HG03103 (cell line): Measurements from ENCODE around the gene SNX32.

Experiments used
- ATAC-seq: cut with Tn5 transposase; IDR thresholded peaks from one replicate; pipeline ENCODE4 v1.9.1; 2021; ENCODE audit warnings: low read depth; ENCODE audit not compliant: unreplicated experiment

SNX32 gene

GRCh38 chr11:65833297-65834030, at the start of gene SNX32:
SNX32 (plus strand) TSS chr11:65833963; CDS start chr11:65834066, 103 bp downstream.
- peak; percentile 88 for ATAC-seq

GRCh38 chr11:65785319-65786007, 48.3 kb upstream of the SNX32 start:
- ATAC-seq: no peak

GRCh38 chr11:65786008-65786785, 47.6 kb upstream of the SNX32 start:
- ATAC-seq: no peak

- ATAC-seq: no peak
These were observed 46.8 kb upstream of the SNX32 start, which contains the start of gene OVOL1 for GRCh38 chr11:65786786-65787636. OVOL1 (plus strand) TSS chr11:65787063; CDS start chr11:65787374, 311 bp downstream.

- ATAC-seq: no peak
These were observed 45.8 kb upstream of the SNX32 start for GRCh38 chr11:65787649-65788622.

GRCh38 chr11:65788821-65789220, 44.9 kb upstream of the SNX32 start:
- no peak for ATAC-seq

GRCh38 chr11:65789230-65790103, 44.3 kb upstream of the SNX32 start:
- no peak for ATAC-seq

- no peak for ATAC-seq
These were observed 43.5 kb upstream of the SNX32 start for GRCh38 chr11:65790104-65790901.

GRCh38 chr11:65790902-65791650, 42.7 kb upstream of the SNX32 start:
- no peak for ATAC-seq

GRCh38 chr11:65791719-65792213, 42.0 kb upstream of the SNX32 start:
- ATAC-seq: peak; percentile 59

GRCh38 chr11:65792456-65792855, 41.3 kb upstream of the SNX32 start:
- ATAC-seq: no peak

- ATAC-seq: no peak
These were observed 40.6 kb upstream of the SNX32 start for GRCh38 chr11:65793144-65793581.

- no peak for ATAC-seq
These were observed 40.0 kb upstream of the SNX32 start for GRCh38 chr11:65793625-65794400.

GRCh38 chr11:65794570-65795510, 38.9 kb upstream of the SNX32 start:
- ATAC-seq: no peak
